ENCODE measurements around the gene RIC1.
"Not testable (repeated sequence)": the region's sequence is repeated elsewhere in the genome, so short reads cannot be mapped to it uniquely, and the experiment has no call there.

RIC1 gene, protein sequence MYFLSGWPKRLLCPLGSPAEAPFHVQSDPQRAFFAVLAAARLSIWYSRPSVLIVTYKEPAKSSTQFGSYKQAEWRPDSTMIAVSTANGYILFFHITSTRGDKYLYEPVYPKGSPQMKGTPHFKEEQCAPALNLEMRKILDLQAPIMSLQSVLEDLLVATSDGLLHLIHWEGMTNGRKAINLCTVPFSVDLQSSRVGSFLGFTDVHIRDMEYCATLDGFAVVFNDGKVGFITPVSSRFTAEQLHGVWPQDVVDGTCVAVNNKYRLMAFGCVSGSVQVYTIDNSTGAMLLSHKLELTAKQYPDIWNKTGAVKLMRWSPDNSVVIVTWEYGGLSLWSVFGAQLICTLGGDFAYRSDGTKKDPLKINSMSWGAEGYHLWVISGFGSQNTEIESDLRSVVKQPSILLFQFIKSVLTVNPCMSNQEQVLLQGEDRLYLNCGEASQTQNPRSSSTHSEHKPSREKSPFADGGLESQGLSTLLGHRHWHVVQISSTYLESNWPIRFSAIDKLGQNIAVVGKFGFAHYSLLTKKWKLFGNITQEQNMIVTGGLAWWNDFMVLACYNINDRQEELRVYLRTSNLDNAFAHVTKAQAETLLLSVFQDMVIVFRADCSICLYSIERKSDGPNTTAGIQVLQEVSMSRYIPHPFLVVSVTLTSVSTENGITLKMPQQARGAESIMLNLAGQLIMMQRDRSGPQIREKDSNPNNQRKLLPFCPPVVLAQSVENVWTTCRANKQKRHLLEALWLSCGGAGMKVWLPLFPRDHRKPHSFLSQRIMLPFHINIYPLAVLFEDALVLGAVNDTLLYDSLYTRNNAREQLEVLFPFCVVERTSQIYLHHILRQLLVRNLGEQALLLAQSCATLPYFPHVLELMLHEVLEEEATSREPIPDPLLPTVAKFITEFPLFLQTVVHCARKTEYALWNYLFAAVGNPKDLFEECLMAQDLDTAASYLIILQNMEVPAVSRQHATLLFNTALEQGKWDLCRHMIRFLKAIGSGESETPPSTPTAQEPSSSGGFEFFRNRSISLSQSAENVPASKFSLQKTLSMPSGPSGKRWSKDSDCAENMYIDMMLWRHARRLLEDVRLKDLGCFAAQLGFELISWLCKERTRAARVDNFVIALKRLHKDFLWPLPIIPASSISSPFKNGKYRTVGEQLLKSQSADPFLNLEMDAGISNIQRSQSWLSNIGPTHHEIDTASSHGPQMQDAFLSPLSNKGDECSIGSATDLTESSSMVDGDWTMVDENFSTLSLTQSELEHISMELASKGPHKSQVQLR (N-terminal part only)

DNA sequence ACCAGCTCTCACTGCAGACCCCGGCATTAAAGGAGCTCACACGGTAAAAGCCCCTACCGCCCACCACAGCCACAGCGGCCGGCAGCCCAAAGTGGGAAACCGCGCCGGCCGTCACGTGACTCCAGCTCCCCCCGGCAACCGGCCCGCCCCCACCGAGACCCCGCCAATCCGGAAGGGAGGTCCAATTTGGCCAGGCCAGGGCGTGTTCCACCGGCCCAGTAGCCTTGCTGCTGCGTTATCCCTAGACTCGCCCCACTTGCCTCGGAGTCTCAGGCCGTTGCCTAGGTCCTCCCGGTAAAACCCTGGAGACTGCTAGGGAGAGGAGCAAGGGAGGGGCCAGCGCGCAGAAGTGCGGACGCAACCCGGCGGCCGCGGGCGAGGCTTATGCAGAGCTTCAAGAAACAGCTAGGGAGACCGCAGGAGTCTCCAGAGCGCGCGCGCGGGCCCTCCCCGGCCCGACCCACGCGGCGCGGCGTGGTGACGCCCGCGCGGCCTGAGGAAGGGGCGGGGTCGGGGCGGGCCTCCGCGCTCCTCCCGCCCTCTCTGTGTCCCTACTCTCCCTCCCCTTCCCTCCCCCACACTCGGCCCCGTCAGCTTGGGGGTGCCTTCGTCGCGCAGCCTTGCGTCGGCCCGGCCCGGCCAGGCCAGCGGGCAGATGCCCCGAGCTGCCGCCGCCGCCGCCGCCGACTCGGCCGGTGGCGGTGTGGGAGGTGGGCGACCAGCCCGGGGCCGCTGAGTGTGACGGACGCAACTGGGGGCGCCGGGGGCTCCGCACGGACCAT lies at the start of gene RIC1:
Gene RIC1 (plus strand): TSS at position 578 of the 782 bp plus-strand sequence. CDS start 203 bp downstream, at position 781.
- DNase-seq, result peak; percentile 92

DNA sequence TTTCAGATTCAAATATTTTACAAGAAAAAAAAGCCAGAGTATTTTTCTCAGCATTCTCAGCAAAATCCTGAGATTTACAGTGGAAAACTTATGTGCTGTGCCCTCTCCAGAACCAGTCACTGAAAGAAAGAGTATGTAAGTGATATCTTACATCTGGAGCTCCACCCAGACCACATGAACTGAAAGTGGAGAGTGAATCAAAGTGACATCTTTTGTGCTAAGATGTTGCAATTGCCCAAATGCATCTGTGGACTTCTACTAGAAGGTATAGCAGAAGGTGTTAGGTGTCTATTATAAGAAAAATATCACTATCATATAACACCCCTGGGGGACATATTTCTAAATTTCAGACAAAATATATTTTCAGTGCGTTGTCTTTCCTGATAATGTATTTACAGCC lies 49.0 kb upstream of the RIC1 start:
- no peak for DNase-seq

DNA sequence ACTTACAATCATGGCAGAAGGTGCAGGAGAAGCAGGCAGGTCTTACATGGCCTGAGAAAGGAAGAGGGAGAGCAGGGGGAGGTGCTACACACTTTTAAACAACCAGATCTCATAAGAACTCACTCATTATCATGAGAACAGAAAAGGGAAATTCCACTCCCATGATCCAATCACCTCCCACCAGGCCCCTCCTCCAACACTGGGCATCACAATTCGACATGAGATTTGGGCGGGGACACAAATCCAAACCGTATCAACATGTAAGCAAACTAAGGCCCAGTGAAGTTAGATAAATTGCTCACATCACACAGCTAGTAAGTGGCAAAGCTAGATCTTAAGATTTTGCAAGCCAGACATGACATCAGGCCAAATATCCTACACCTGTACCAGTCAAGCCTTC lies 48.3 kb upstream of the RIC1 start:
- DNase-seq, result no peak

DNA sequence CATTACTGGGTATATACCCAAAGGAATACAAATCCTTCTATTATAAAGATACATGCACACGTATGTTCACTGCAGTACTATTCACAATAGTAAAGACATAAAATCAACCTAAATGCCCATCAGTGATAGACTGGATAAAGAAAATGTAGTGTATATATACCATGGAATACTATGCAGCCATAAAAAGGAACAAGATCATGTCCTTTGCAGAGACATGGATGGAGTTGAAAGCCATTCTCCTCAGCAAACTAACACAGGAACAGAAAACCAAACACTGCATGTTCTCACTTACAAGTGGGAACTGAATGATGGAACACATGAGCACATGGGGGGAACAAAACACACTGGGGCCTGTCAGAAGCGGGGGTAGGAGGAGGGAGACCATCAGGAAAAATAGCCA lies 47.2 kb upstream of the RIC1 start:
- DNase-seq, result not testable (repeated sequence)

DNA sequence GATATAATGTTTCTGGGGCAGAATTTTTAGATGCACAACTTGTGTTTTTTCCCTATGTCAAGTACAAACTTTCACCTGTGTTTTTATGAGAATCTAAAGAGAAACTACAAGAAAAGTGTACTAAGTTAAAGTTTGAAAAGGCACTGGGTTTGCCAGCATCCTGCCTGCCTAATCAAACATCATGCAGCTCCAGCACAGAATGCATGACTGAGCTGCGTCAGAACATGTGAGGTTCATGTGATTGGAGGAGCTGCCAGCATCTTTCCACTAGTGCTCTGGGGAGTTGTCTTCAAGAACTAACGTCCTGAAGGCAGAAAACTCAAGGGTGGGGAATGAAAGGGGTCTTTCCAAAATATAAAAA lies 46.1 kb upstream of the RIC1 start:
- no peak for DNase-seq

DNA sequence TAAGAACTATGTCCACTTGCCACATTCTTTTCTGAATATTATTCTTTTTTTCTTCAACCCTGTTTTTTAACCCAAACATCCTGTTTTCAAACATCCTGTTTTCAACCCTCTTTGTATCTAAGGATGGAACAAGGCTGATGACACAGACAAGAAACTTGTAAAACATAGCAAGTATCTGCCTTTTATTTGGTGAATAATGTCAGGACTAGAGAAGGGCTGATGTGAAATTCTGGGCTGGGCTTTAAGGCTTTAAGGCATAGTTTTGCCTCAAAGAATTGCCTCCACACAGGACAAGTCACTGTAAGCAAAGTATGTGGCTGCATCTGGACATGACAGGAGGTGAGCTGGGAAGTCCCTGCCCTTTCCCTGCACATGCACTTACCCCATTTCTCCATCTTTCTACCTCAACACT lies 42.5 kb upstream of the RIC1 start:
- no peak for DNase-seq

DNA sequence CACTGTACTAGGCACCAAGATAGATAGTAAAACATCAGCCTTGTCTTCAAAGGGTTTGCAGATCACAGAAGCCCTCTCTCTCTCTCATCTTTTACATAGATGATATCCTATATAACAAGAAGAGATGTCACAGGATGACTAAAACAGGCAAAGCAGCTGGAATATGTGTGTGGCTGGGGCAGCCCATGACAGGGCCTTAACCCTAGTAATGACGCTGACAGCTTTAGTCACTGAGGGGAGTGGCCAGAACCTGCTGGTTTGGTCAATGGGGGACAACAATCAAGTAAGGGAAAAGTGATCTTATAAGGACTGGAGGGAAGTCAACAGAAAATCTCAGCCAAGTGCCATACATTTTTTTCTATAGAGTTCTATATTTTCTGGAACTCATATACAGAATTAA lies 41.9 kb upstream of the RIC1 start:
- no peak for DNase-seq

DNA sequence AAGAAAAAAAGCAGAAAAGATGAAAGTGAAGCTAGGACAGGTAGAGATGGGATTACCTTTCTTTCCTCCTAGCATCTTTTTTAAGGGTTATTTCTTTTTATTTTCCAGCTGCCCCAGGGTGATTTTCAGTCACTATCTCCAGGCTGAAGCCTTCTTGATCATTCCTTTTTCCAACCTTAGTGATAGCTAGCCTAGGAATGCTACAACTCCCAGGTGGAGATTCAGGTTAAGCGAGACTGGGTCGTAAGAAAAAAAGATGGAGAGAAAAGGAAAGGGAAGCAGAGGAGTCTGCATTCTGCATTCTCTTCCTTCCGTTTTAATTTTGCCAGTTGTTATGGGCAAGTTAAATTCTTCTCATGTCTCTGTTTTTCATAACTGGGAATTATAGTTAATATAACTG lies 36.7 kb upstream of the RIC1 start:
- no peak for DNase-seq

DNA sequence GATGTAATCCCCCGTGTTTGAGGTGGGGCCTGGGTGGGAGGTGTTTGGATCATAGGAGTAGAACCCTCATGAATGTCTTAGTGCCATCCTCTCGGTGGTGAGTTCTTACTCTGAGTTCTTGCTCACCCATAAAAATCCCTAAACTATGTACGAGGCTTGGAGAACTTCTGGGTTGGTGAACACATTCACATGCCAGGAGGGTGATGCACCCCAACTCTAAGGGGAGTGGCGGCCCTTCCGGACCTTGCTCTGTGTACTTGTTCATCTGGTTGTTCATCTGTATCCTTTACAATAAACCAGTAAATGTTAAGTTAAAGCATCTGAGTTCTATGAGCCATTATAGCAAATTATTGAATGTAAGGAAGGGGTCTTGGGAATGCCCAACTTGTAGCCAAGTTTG lies 36.0 kb upstream of the RIC1 start:
- no peak for DNase-seq

DNA sequence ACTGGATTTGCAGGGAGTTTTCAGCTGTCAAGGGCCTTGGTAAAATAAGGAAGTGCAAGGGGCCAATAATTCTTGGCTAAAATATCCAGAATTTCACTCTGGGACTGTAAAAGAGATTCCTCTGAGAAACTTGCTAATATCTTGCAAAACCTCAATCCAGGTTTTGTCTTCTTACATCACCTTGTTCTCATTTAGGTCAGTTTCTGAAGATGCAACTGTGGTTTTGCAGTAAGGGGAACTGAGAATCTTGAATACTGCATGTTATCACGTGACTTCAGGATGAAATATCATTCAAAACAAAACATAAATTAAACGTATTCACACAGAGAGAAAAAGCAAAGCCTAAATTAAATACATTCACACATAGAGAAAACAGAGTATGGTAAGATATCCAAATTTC lies 35.0 kb upstream of the RIC1 start:
- DNase-seq, result no peak

DNA sequence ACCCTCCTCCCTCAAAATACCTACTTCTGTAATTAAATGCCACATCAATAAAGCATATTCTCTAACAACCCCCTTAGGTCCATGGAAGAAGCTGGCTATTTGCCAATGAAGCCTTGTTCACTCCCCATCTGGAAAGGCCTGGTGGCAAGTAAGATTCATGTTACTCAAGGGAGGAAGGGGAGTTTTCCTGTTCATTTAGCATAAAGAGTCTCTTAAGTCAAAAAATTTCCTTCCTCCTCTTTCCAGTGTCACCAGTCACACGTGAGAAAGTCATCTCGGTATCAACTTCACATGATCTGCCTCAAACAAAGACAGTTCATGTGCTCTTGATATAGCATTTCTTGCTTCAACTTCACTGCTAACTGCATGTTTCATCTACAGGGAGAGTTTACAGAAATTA lies 32.7 kb upstream of the RIC1 start:
- DNase-seq, result peak; percentile 65

DNA sequence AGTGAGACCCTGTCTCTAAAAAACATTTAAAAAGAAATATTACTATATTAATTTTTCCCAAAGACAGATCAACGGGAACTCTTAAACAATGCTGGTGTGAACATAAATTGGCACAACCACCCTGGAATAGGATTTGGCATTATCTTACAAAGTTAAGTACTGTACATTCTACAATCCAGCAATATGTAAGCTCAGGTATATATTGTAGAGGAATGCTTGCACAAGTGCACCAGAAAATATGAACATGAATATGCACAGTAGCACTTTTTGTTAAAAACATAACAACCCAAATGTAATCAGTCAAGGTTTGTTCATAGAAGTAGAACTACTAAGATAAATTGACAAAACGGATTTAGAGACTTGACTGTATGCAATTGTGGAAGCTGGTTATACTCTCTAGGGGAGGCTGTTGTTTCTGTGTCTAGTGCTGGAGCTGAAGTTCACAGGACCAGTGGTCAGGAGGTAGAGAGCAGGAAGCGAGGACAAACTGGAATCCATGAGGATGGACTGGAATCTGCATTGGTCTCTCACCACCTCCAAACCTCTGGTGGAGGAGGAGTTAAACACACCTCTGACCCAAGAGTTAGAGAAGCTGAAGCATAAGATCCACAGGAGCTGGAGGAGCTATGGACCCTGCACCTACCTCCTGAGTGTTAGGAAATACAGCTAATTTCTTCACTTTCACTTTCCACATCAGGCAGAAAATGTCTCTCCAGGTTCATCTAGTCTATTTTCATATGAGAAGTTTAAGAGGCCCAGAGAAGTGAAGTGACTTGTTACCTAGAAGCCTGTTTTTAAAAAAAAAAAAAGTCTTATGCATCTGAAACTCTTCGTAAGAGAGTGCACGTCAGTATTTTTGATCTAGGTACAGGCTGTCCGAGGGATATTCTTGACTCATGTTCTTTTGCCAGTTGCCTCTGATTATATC lies 20.3 kb upstream of the RIC1 start:
- no peak for DNase-seq

DNA sequence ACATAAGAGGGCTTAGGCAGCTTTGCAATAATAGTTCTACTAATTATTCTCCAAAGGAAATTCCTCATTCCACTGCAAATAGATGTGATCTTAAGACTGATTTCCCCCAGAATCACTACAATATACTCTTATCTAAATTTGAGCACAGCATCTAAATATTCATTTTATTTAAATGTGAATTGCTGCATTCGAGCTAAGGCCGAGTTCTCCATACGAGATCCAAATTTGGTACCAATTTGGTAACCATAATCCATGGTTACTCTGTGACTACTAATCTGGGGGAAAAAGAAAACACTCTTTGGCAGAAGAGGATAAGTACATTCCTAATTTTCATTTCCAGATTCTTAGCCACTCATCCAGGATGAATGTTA lies 19.7 kb upstream of the RIC1 start:
- DNase-seq, result no peak

DNA sequence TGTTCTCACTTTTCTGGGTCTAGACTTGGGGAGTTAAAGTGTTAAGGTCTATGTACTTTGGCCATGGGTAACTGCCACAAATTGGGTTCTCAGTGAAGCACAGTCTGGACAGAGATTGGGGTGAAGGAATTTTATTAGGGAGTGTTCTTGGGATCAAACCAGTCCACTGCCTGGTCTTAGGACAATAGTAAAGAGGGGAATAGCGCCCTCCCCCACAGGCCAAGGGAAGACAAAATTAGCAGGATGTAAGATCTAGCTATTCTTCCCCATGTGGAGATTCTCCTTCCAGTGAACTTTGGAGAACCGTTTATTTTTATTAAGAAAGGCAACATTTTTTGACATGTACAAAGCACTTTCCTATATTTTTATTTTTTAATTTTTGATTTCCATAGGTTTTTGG lies 18.4 kb upstream of the RIC1 start:
- no peak for DNase-seq

DNA sequence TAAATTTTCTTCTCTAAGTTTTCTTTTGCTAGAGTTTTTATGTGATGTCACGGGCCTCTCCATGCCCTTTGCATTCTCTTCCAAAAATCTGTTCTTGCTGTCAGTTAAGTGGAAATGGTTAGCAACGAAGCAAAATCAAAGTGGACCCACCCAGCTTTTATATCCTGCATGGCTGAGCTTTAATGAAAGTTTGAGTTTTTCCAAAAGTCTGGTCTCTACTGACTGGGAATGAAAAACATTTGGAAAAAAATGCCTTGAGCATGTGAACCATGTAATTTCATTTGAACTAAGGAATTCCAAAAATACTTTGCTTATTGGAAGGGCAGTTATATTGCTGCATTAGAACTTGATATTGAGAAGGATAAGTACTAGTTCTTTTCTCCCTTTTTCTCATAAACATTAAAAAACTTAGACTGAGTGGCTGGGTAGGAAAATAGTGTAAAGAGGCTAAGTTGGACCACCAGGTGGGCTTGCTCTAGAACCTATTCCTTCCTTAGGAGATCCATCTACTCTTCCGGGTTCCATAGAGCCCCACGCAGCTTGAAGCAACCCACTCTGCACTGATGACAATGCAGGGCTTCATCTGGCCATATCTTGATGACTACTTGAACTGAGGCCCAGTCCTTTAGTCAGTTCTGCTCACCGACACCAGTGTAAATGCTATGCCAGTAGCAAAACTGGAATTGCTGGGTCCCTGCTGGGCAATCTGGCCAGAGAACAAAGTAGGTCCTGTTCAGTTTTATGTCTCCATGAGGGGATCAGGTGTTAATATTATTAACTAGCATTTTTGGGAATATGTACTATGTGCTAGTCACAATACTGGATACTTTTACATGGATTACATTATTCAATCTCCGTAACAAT lies 17.4 kb upstream of the RIC1 start:
- no peak for DNase-seq

DNA sequence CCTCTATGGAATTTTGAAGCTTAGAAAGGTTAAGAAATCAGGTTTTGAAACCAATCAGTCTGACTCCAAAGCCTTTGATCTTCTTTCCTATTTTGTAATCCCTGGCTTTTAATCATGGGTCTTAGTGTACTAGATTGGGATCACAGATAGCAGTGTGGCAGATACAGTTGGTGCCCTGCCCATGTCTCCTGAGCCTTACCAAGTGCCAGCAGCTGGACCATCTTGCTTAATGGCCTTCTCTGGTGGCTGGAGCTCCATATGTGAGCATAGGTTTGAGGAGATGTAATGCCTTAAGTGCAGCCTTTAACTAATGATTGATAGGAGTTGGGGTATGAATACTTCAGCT lies 16.7 kb upstream of the RIC1 start:
- no peak for DNase-seq

DNA sequence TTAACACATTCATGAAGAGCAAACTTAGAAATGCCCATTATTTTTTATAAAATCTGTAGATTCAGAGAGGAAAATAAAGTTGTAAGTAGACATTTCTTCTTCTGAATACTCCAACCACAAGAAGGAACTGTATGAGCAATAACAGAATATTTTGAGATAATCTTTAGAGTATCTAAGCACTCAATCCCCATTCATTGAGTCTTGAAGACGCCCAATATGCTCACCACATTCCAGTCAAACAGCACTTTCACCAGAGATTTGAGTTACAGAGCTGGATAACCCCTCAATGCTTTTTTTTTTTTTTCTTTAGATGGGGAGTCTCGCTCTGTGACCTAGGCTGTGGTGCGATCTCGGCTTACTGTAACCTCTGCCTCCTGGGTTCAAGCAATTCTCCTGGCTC lies 14.7 kb upstream of the RIC1 start:
- DNase-seq, result no peak

DNA sequence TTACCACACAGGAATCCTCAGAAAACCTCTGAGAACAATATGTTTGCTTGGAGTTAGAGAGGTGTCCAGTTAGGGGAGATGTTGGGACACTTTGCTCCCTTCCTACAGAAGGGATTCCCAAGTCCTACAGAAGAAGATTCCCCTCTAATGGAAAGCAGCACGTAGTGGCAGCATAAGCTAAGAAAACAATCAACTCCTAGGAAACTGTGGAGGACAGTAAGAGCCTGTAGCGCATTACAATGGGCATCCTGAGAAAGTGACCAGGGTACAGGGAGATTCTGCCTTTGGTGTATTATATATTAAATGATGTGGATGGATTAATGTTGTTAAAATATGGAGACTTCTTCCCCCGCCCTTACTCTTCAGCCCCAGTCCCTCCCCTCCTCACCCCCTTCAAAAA lies 13.9 kb upstream of the RIC1 start:
- no peak for DNase-seq

DNA sequence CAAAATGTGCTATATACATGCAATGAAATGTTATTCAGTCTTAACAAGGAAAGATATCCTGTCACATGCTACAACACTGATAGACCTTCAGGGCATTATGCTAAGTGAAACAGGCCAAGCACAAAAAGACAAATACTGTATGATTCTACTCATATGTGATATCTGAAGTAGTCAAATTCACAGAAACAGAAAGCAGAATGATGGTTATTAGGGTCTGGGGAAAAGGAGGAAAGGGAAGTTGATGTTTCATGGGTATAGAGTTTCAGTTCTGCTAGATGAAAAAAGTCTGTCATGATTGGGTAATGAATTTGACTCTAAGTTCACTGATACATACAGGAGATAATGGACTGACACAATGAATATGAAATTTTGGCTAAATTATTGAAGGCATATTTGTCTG lies 11.2 kb upstream of the RIC1 start:
- DNase-seq, result no peak

DNA sequence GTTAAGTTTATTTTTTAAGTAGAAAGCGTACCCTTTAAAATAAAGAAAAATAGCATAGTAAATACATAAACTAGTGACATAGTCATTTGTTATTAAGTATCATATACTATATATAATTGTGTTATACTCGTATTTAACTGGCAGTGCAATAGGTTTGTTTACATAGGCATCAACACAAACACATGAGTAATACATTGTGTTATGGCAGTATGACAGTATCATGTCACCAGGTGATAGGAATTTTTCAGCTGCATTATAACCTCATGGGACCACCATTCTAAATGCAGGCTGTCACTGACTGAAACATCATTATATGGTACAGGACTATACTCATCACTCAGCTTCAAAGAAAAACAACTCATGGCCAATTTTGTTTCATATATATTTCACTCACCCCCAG lies 8.4 kb upstream of the RIC1 start:
- no peak for DNase-seq

DNA sequence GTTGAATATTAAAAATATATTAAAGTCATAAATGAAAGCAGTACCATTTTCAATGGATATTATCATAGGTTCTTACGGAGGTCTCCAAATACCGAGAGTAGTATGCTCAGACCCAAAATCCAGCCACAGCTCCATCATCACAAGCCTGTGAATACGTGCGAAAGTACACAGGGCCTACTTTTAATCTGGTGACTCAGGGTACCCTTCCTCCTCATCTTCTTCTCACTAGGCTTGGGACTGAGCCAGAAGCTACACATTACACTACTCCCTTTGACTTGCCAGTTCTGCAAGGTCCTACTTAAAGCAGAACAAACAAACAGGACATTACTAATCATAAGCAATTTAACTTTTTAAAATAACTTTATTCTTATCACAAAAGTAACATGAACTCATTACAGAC lies 7.6 kb upstream of the RIC1 start:
- DNase-seq, result no peak

Data from NCI-H2171 (cell line).